ENCODE data around the gene LHX5. TPM values are rescaled to one million over a fixed set of nuclear protein-coding genes. Genes with fewer than 3 reads are reported as not detected.

Gene LHX5
- total RNA-seq, 2 experiments from 2014 or later, result not detected

GRCh38 chr12:113467142-113467501 lies 4.5 kb downstream of the LHX5 start:
- POLR2A ChIA-PET, result no interaction called here
- CTCF ChIA-PET, result no interaction called here

- POLR2A ChIA-PET, result no interaction called here
- CTCF ChIA-PET, result no interaction called here
Observed at GRCh38 chr12:113466454-113467141, 5.1 kb downstream of the LHX5 start.

- CTCF ChIA-PET, result no interaction called here
- POLR2A ChIA-PET, result interaction anchor here (0.6 kb wide), 1 partner anchor 12 kb away, joined by 5 read pairs; no protein-coding TSS in a partner anchor
Observed at GRCh38 chr12:113465808-113466453, 5.7 kb downstream of the LHX5 start.

- POLR2A ChIA-PET, result interaction anchor here (0.6 kb wide), 1 partner anchor 12 kb away, joined by 5 read pairs; no protein-coding TSS in a partner anchor
- CTCF ChIA-PET, result no interaction called here
Observed at GRCh38 chr12:113464852-113465719, 6.6 kb downstream of the LHX5 start.

GRCh38 chr12:113464452-113464775 lies 7.3 kb downstream of the LHX5 start:
- POLR2A ChIA-PET, result no interaction called here
- CTCF ChIA-PET, result no interaction called here

- POLR2A ChIA-PET, result no interaction called here
Observed at GRCh38 chr12:113463746-113464451, 7.8 kb downstream of the LHX5 start.

GRCh38 chr12:113462998-113463745 lies 8.5 kb downstream of the LHX5 start:
- ChIA-PET POLR2A (no interaction called here), CTCF (interaction anchor here (1.3 kb wide), 1 partner anchor 517 kb away, joined by 3 read pairs; no protein-coding TSS in a partner anchor)

More at GRCh38 chr12:113463746-113464451, 7.8 kb downstream of the LHX5 start:
- CTCF ChIA-PET, result no interaction called here

- POLR2A ChIA-PET, result no interaction called here
Observed at GRCh38 chr12:113462117-113462774, 9.4 kb downstream of the LHX5 start.

GRCh38 chr12:113461666-113462065 lies 10.0 kb downstream of the LHX5 start:
- CTCF ChIA-PET, result interaction anchor here (1.3 kb wide), 1 partner anchor 519 kb away, joined by 3 read pairs; no protein-coding TSS in a partner anchor
- POLR2A ChIA-PET, result no interaction called here

More at GRCh38 chr12:113462117-113462774, 9.4 kb downstream of the LHX5 start:
- CTCF ChIA-PET, result interaction anchor here (1.3 kb wide), 1 partner anchor 518 kb away, joined by 3 read pairs; no protein-coding TSS in a partner anchor

- POLR2A ChIA-PET, result no interaction called here
- CTCF ChIA-PET, result no interaction called here
Observed at GRCh38 chr12:113459981-113460380, 11.7 kb downstream of the LHX5 start.

- CTCF ChIA-PET, result no interaction called here
Observed at GRCh38 chr12:113457710-113458109, 14.0 kb downstream of the LHX5 start.

GRCh38 chr12:113457185-113457584 lies 14.5 kb downstream of the LHX5 start:
- ChIA-PET POLR2A (no interaction called here), CTCF (no interaction called here)

More at GRCh38 chr12:113457710-113458109, 14.0 kb downstream of the LHX5 start:
- POLR2A ChIA-PET, result no interaction called here

- CTCF ChIA-PET, result no interaction called here
- POLR2A ChIA-PET, result no interaction called here
Observed at GRCh38 chr12:113456761-113457160, 14.9 kb downstream of the LHX5 start.

GRCh38 chr12:113456199-113456598 lies 15.5 kb downstream of the LHX5 start:
- ChIA-PET POLR2A (no interaction called here), CTCF (no interaction called here)

GRCh38 chr12:113453330-113453729 lies 18.3 kb downstream of the LHX5 start:
- ChIA-PET CTCF (no interaction called here), POLR2A (interaction anchor here (0.7 kb wide), 1 partner anchor 12 kb away, joined by 5 read pairs; no protein-coding TSS in a partner anchor)

- ChIA-PET CTCF (no interaction called here), POLR2A (no interaction called here)
Observed at GRCh38 chr12:113452458-113452857, 19.2 kb downstream of the LHX5 start.

GRCh38 chr12:113449839-113450238 lies 21.8 kb downstream of the LHX5 start:
- POLR2A ChIA-PET, result no interaction called here
- CTCF ChIA-PET, result interaction anchor here (0.6 kb wide), 1 partner anchor 253 kb away, joined by 3 read pairs; no protein-coding TSS in a partner anchor

- ChIA-PET CTCF (interaction anchor here (0.6 kb wide), 1 partner anchor 252 kb away, joined by 3 read pairs; no protein-coding TSS in a partner anchor), POLR2A (no interaction called here)
Observed at GRCh38 chr12:113449299-113449698, 22.4 kb downstream of the LHX5 start.

GRCh38 chr12:113448873-113449272 lies 22.8 kb downstream of the LHX5 start:
- CTCF ChIA-PET, result no interaction called here

More at GRCh38 chr12:113448873-113449272, 22.8 kb downstream of the LHX5 start:
- POLR2A ChIA-PET, result no interaction called here
